Fibroblast of skin of right biceps (primary cell): ENCODE data around the gene HDGFL2.

Source experiments
- DNase-seq: peaks from one replicate; pipeline ENCODE4 v3.0.0-alpha.2; 2013

Gene HDGFL2

GRCh38 chr19:4471403-4472173, 509 bp upstream of the HDGFL2 start:
- peak; percentile 100 for DNase-seq

- DNase-seq, result no peak
These were observed 1.1 kb downstream of the HDGFL2 start for GRCh38 chr19:4473011-4473762.

- DNase-seq, result no peak
These were observed 1.8 kb downstream of the HDGFL2 start for GRCh38 chr19:4473763-4474513.

GRCh38 chr19:4474514-4475022, 2.5 kb downstream of the HDGFL2 start:
- peak; percentile 79 for DNase-seq

- no peak for DNase-seq
These were observed 5.1 kb downstream of the HDGFL2 start for GRCh38 chr19:4477034-4477801.

GRCh38 chr19:4482721-4483364, 10.7 kb downstream of the HDGFL2 start:
- no peak for DNase-seq

- DNase-seq, result no peak
These were observed 11.3 kb downstream of the HDGFL2 start for GRCh38 chr19:4483385-4483784.

- no peak for DNase-seq
These were observed 15.5 kb downstream of the HDGFL2 start for GRCh38 chr19:4487572-4487971.

- no peak for DNase-seq
These were observed 16.4 kb downstream of the HDGFL2 start for GRCh38 chr19:4488496-4488895.

GRCh38 chr19:4491446-4491845, 19.3 kb downstream of the HDGFL2 start:
- no peak for DNase-seq

GRCh38 chr19:4492337-4493103, 20.4 kb downstream of the HDGFL2 start:
- no peak for DNase-seq

- DNase-seq, result no peak
These were observed 21.2 kb downstream of the HDGFL2 start for GRCh38 chr19:4493104-4493928.

GRCh38 chr19:4493929-4494690, 22.0 kb downstream of the HDGFL2 start:
- DNase-seq, result no peak

GRCh38 chr19:4494691-4495064, 22.6 kb downstream of the HDGFL2 start:
- DNase-seq, result no peak

- no peak for DNase-seq
These were observed 23.4 kb downstream of the HDGFL2 start for GRCh38 chr19:4495471-4495870.

GRCh38 chr19:4496304-4496703, 24.2 kb downstream of the HDGFL2 start:
- DNase-seq, result no peak

- DNase-seq, result no peak
These were observed 25.8 kb downstream of the HDGFL2 start for GRCh38 chr19:4497770-4498389.

GRCh38 chr19:4498694-4499093, 26.6 kb downstream of the HDGFL2 start:
- DNase-seq, result no peak

GRCh38 chr19:4499318-4499717, 27.2 kb downstream of the HDGFL2 start:
- DNase-seq, result no peak
